Hepatocyte (in vitro differentiated cells): ENCODE results near the gene KIF6. TPM values are rescaled to one million over a fixed set of nuclear protein-coding genes. Genes with fewer than 3 reads are reported as not detected.

Experiments used
- DNase-seq: peaks from one replicate; pipeline ENCODE4 v3.0.0-alpha.2; 2016; ENCODE audit warnings: low spot score
- H2AFZ ChIP-seq: fragments of 200-600 bp; sonication (generic); 2 replicates; pipeline ENCODE4 v1.6.0; 2016; ENCODE audit warnings: antibody characterized with exemption, mild to moderate bottlenecking
- H3K27ac ChIP-seq: fragments of 200-600 bp; sonication (generic); 2 replicates; pipeline ENCODE4 v1.5.1; 2016; ENCODE audit warnings: mild to moderate bottlenecking
- H3K27me3 ChIP-seq: fragments of 200-600 bp; sonication (generic); 2 replicates; pipeline ENCODE4 v1.6.1; 2016
- H3K36me3 ChIP-seq: fragments of 200-600 bp; sonication (generic); replicated peaks from 2 replicates; pipeline ENCODE4 v1.5.1; 2016; ENCODE audit warnings: low read depth; ENCODE audit not compliant: insufficient read depth
- H3K4me1 ChIP-seq: fragments of 200-600 bp; sonication (generic); 2 replicates; pipeline ENCODE4 v1.5.1; 2016; ENCODE audit warnings: mild to moderate bottlenecking, moderate library complexity; ENCODE audit not compliant: insufficient read depth
- H3K4me2 ChIP-seq: fragments of 200-600 bp; sonication (generic); 2 replicates; pipeline ENCODE4 v1.6.0; 2016
- H3K4me3 ChIP-seq: fragments of 200-600 bp; sonication (generic); 2 replicates; pipeline ENCODE4 v1.5.1; 2016; ENCODE audit warnings: mild to moderate bottlenecking
- H3K79me2 ChIP-seq: fragments of 200-600 bp; sonication (generic); 2 replicates; pipeline ENCODE4 v1.6.0; 2017; ENCODE audit warnings: mild to moderate bottlenecking
- H3K9me2 ChIP-seq: fragments of 200-600 bp; sonication (generic); replicated peaks from 2 replicates; pipeline ENCODE4 v1.6.0; 2017; ENCODE audit warnings: mild to moderate bottlenecking; ENCODE audit not compliant: insufficient read depth
- H3K9me3 ChIP-seq: fragments of 200-600 bp; sonication (generic); 2 replicates; pipeline ENCODE4 v1.5.1; 2016; ENCODE audit warnings: low read depth, mild to moderate bottlenecking
- H4K20me1 ChIP-seq: fragments of 200-600 bp; sonication (generic); 2 replicates; pipeline ENCODE4 v1.6.0; 2016; ENCODE audit warnings: mild to moderate bottlenecking; ENCODE audit not compliant: insufficient read depth, poor library complexity, severe bottlenecking
- CTCF ChIP-seq: fragments of 200-600 bp; sonication (generic); IDR thresholded peaks from 2 replicates; pipeline ENCODE4 v1.5.1; 2016; ENCODE audit warnings: antibody characterized with exemption, mild to moderate bottlenecking; ENCODE audit not compliant: poor library complexity
- EZH2 ChIP-seq: fragments of 200-600 bp; sonication (generic); IDR thresholded peaks from 2 replicates; pipeline ENCODE4 v1.6.1; 2016; ENCODE audit warnings: antibody characterized with exemption, mild to moderate bottlenecking, borderline replicate concordance
- EZH2phosphoT487 ChIP-seq: fragments of 200-600 bp; sonication (generic); IDR thresholded peaks from one replicate; pipeline ENCODE4 v1.6.1; 2018; ENCODE audit warnings: antibody characterized with exemption, mild to moderate bottlenecking, low read depth, moderate library complexity; ENCODE audit not compliant: unreplicated experiment, severe bottlenecking
- WGBS: methylation state at CpG from one replicate; pipeline ENCODE4 v1.1.6; 2016; ENCODE audit warnings: low lambda C conversion rate; ENCODE audit errors: missing lambda C conversion rate; 5-methylcytosine and 5-hydroxymethylcytosine counted together
- polyA plus RNA-seq: library from polyadenylated mRNA; unstranded; fragments of >200 nt; fragmentation: Nextera tagmentation; extraction: Ambion mirVana; gene quantifications from 2 replicates; pipeline ENCODE4 v1.2.1, GENCODE V29; 2016
- total RNA-seq: library from RNA; depleted of rRNA; stranded (reverse); fragments of >200 nt; gene quantifications from 2 replicates; pipeline ENCODE4 v1.2.3, GENCODE V29; 2014

The KIF6 gene
- total and polyA plus RNA-seq, 2 experiments from 2014 or later, result 0.87 to 2.3 TPM

GRCh38 chr6:39476670-39477069 is 248.5 kb downstream of the KIF6 start:
- Histone ChIP-seq H3K79me2 (no peaks in the 10 kb centered on the region), H3K9me2 (no peaks in the 10 kb centered on the region), H3K4me2 (no peak overlapping the region), H3K27ac (peak overlapping the region; percentile 11), H3K4me1 (no peaks in the 10 kb centered on the region), H3K36me3 (no peaks in the 10 kb centered on the region), H3K27me3 (no peaks in the 10 kb centered on the region), H3K4me3 (no peak overlapping the region), H2AFZ (no peak overlapping the region), H3K9me3 (no peaks in the 10 kb centered on the region), H4K20me1 (no peaks in the 10 kb centered on the region)
- DNase-seq, result no peak
- no peak for TF ChIP-seq CTCF
- WGBS, result 69% methylated on average over 1 of the region's 1 CpG

GRCh38 chr6:39476151-39476550 is 249.1 kb downstream of the KIF6 start:
- TF ChIP-seq CTCF, result no peak
- no peak for TF ChIP-seq EZH2
- no peak for TF ChIP-seq EZH2phosphoT487
- no peak for DNase-seq
- WGBS, result 85% methylated on average over 1 of the region's 1 CpG
- Histone ChIP-seq H4K20me1 (no peaks in the 10 kb centered on the region), H3K4me1 (no peaks in the 10 kb centered on the region), H3K79me2 (no peaks in the 10 kb centered on the region), H3K9me3 (no peaks in the 10 kb centered on the region), H3K36me3 (no peaks in the 10 kb centered on the region), H2AFZ (no peak overlapping the region), H3K9me2 (no peaks in the 10 kb centered on the region), H3K27me3 (no peaks in the 10 kb centered on the region), H3K27ac (peak overlapping the region; percentile 11), H3K4me2 (no peak overlapping the region), H3K4me3 (no peak overlapping the region)

GRCh38 chr6:39471954-39472659 is 253.1 kb downstream of the KIF6 start:
- H3K36me3 ChIP-seq, result no peaks in the 10 kb centered on the region
- no peak for DNase-seq
- no peak overlapping the region for H3K4me2 ChIP-seq
- 82% methylated on average over 5 of the region's 5 CpGs for WGBS
- no peak for TF ChIP-seq EZH2
- no peaks in the 10 kb centered on the region for H4K20me1 ChIP-seq
- H3K4me1 ChIP-seq, result no peaks in the 10 kb centered on the region
- H3K9me3 ChIP-seq, result no peaks in the 10 kb centered on the region
- no peak overlapping the region for H3K4me3 ChIP-seq
- H3K27me3 ChIP-seq, result no peaks in the 10 kb centered on the region
- H3K27ac ChIP-seq, result peak overlapping the region; percentile 8
- no peak overlapping the region for H2AFZ ChIP-seq
- no peaks in the 10 kb centered on the region for H3K9me2 ChIP-seq
- H3K79me2 ChIP-seq, result no peaks in the 10 kb centered on the region

- Histone ChIP-seq H3K27me3 (no peaks in the 10 kb centered on the region), H3K79me2 (no peaks in the 10 kb centered on the region), H3K4me1 (no peaks in the 10 kb centered on the region), H3K9me3 (no peaks in the 10 kb centered on the region), H4K20me1 (no peaks in the 10 kb centered on the region), H3K4me3 (no peak overlapping the region), H2AFZ (no peak overlapping the region), H3K9me2 (no peaks in the 10 kb centered on the region), H3K36me3 (no peaks in the 10 kb centered on the region), H3K4me2 (no peak overlapping the region), H3K27ac (peak overlapping the region; percentile 5)
- TF ChIP-seq CTCF (no peak), EZH2 (no peak), EZH2phosphoT487 (no peak)
- WGBS, result 58% methylated on average over 3 of the region's 3 CpGs
- no peak for DNase-seq
Measured at GRCh38 chr6:39470506-39470905, 254.7 kb downstream of the KIF6 start.
